Duodenal mucosa (tissue), 2 donors: Measurements from ENCODE around the gene DHTKD1.

Experiments
- H3K27ac ChIP-seq: one replicate; pipeline ENCODE4 v1.7.0; 2013; ENCODE audit warnings: low read depth, low read length
- H3K27me3 ChIP-seq, 2 donors: one replicate each; pipeline ENCODE4 v1.7.0; 2013; ENCODE audit warnings: low read length in 2 of 2, control low read depth in 1 of 2; ENCODE audit not compliant: insufficient read depth in 2 of 2, control insufficient read depth in 1 of 2
- H3K36me3 ChIP-seq, 2 donors: one replicate each; pipeline ENCODE4 v1.7.0; 2013; ENCODE audit warnings: low read length in 2 of 2, control low read depth in 1 of 2; ENCODE audit not compliant: insufficient read depth in 2 of 2, control insufficient read depth in 1 of 2
- H3K4me1 ChIP-seq, 2 donors: one replicate each; pipeline ENCODE4 v1.7.0; 2013; ENCODE audit warnings: low read length in 2 of 2, control low read depth in 1 of 2; ENCODE audit not compliant: insufficient read depth in 2 of 2, control insufficient read depth in 1 of 2
- H3K4me3 ChIP-seq, 2 donors: one replicate each; pipeline ENCODE4 v1.7.0; 2013; ENCODE audit warnings: low read length in 2 of 2, low read depth in 1 of 2
- H3K9ac ChIP-seq, 2 donors: one replicate each; pipeline ENCODE4 v1.7.0; 2013; ENCODE audit warnings: low read length in 2 of 2, low read depth in 1 of 2
- H3K9me3 ChIP-seq, 2 donors: one replicate each; pipeline ENCODE4 v1.7.0; 2013; ENCODE audit warnings: low read length in 2 of 2, control low read depth in 1 of 2; ENCODE audit not compliant: control insufficient read depth in 1 of 2

DHTKD1 gene

GRCh38 chr10:12135631-12136030, 66.9 kb downstream of the DHTKD1 start:
- Histone ChIP-seq H3K27me3 (no peaks in the 10 kb centered on the region), H3K27ac (no peak overlapping the region), H3K36me3 (peaks cover 6 to 14% of the 10 kb centered on the region in 2 donors), H3K4me3 (no peak overlapping the region), H3K9me3 (no peaks in the 10 kb centered on the region), H3K4me1 (no peaks in the 10 kb centered on the region), H3K9ac (no peak overlapping the region)

- Histone ChIP-seq H3K36me3 (peaks cover 15 to 30% of the 10 kb centered on the region in 2 donors), H3K27me3 (no peaks in the 10 kb centered on the region), H3K9me3 (no peaks in the 10 kb centered on the region), H3K4me1 (no peaks in the 10 kb centered on the region), H3K27ac (no peak overlapping the region), H3K4me3 (no peak overlapping the region), H3K9ac (no peak overlapping the region)
Observed at GRCh38 chr10:12140038-12140437, 71.3 kb downstream of the DHTKD1 start.

- no peaks in the 10 kb centered on the region for H3K4me1 ChIP-seq
- H3K4me3 ChIP-seq: no peak overlapping the region
- no peaks in the 10 kb centered on the region for H3K27me3 ChIP-seq
- no peaks in the 10 kb centered on the region for H3K9me3 ChIP-seq
- no peak overlapping the region for H3K9ac ChIP-seq
- H3K27ac ChIP-seq: no peak overlapping the region
- H3K36me3 ChIP-seq: peaks cover 9 to 20% of the 10 kb centered on the region in 2 donors
Observed at GRCh38 chr10:12144538-12144937, 75.8 kb downstream of the DHTKD1 start.

- Histone ChIP-seq H3K27me3 (no peaks in the 10 kb centered on the region), H3K9me3 (no peaks in the 10 kb centered on the region), H3K9ac (no peak overlapping the region), H3K4me3 (no peak overlapping the region), H3K27ac (no peak overlapping the region), H3K36me3 (peaks cover 5 to 9% of the 10 kb centered on the region in 2 donors), H3K4me1 (no peaks in the 10 kb centered on the region)
Observed at GRCh38 chr10:12150163-12150562, 81.4 kb downstream of the DHTKD1 start.

- Histone ChIP-seq H3K36me3 (peaks cover 9 to 22% of the 10 kb centered on the region in 2 donors), H3K4me3 (no peak overlapping the region), H3K4me1 (no peaks in the 10 kb centered on the region), H3K9me3 (no peaks in the 10 kb centered on the region), H3K27ac (no peak overlapping the region), H3K9ac (no peak overlapping the region), H3K27me3 (no peaks in the 10 kb centered on the region)
Observed at GRCh38 chr10:12154516-12154915, 85.8 kb downstream of the DHTKD1 start.

GRCh38 chr10:12156367-12157123, 87.8 kb downstream of the DHTKD1 start:
- Histone ChIP-seq H3K9ac (no peak overlapping the region), H3K4me3 (no peak overlapping the region), H3K27me3 (no peaks in the 10 kb centered on the region), H3K36me3 (peaks cover 13 to 25% of the 10 kb centered on the region in 2 donors), H3K9me3 (no peaks in the 10 kb centered on the region), H3K27ac (no peak overlapping the region), H3K4me1 (no peaks in the 10 kb centered on the region)

GRCh38 chr10:12158111-12158510, 89.4 kb downstream of the DHTKD1 start:
- H3K36me3 ChIP-seq: peaks cover 17 to 28% of the 10 kb centered on the region in 2 donors
- no peaks in the 10 kb centered on the region for H3K4me1 ChIP-seq
- no peak overlapping the region for H3K4me3 ChIP-seq
- no peaks in the 10 kb centered on the region for H3K9me3 ChIP-seq
- H3K9ac ChIP-seq: no peak overlapping the region
- no peaks in the 10 kb centered on the region for H3K27me3 ChIP-seq
- H3K27ac ChIP-seq: no peak overlapping the region

- Histone ChIP-seq H3K36me3 (peaks cover 12 to 32% of the 10 kb centered on the region in 2 donors), H3K9me3 (no peaks in the 10 kb centered on the region), H3K9ac (no peak overlapping the region), H3K27ac (no peak overlapping the region), H3K4me1 (no peaks in the 10 kb centered on the region), H3K27me3 (no peaks in the 10 kb centered on the region), H3K4me3 (no peak overlapping the region)
Observed at GRCh38 chr10:12160664-12161063, 91.9 kb downstream of the DHTKD1 start.

GRCh38 chr10:12162927-12163326, 94.2 kb downstream of the DHTKD1 start:
- Histone ChIP-seq H3K9me3 (no peaks in the 10 kb centered on the region), H3K27me3 (no peaks in the 10 kb centered on the region), H3K4me3 (no peak overlapping the region), H3K27ac (no peak overlapping the region), H3K9ac (no peak overlapping the region), H3K36me3 (peaks cover 22 to 48% of the 10 kb centered on the region in 2 donors), H3K4me1 (no peaks in the 10 kb centered on the region)

- H3K4me1 ChIP-seq: no peaks in the 10 kb centered on the region
- H3K4me3 ChIP-seq: no peak overlapping the region
- H3K27ac ChIP-seq: no peak overlapping the region
- H3K27me3 ChIP-seq: no peaks in the 10 kb centered on the region
- H3K9ac ChIP-seq: no peak overlapping the region
- H3K9me3 ChIP-seq: no peaks in the 10 kb centered on the region
- peaks cover 24 to 49% of the 10 kb centered on the region in 2 donors for H3K36me3 ChIP-seq
Observed at GRCh38 chr10:12164085-12164484, 95.3 kb downstream of the DHTKD1 start.
